Stimulated activated CD8-positive, alpha-beta memory T cell treated with anti-CD3 and anti-CD28 coated beads, Interleukin-15, amount 100 ng/mL, for 1 hour (primary cell): ENCODE results near the gene WEE1.
"Not testable (repeated sequence)": the region's sequence is repeated elsewhere in the genome, so short reads cannot be mapped to it uniquely, and the experiment has no call there.

Experiments used
- DNase-seq: peaks from one replicate; pipeline ENCODE4 v3.0.0-alpha.2; 2020; ENCODE audit warnings: low read depth

Gene WEE1

GRCh38 chr11:9623053-9623452 lies 49.6 kb downstream of the WEE1 start:
- not testable (repeated sequence) for DNase-seq

GRCh38 chr11:9624448-9624847 lies 51.0 kb downstream of the WEE1 start:
- no peak for DNase-seq

- no peak for DNase-seq
Observed at GRCh38 chr11:9625162-9625561, 51.7 kb downstream of the WEE1 start.

GRCh38 chr11:9625728-9626127 lies 52.3 kb downstream of the WEE1 start:
- DNase-seq, result no peak

- no peak for DNase-seq
Observed at GRCh38 chr11:9626496-9627394, 53.3 kb downstream of the WEE1 start.

- no peak for DNase-seq
Observed at GRCh38 chr11:9629064-9629463, 55.6 kb downstream of the WEE1 start.

- DNase-seq, result no peak
Observed at GRCh38 chr11:9633679-9634078, 60.2 kb downstream of the WEE1 start.

GRCh38 chr11:9636691-9637090 lies 63.2 kb downstream of the WEE1 start:
- DNase-seq, result no peak

GRCh38 chr11:9639099-9639498 lies 65.6 kb downstream of the WEE1 start:
- no peak for DNase-seq
